Ovary (tissue), 9 donors: ENCODE results near the gene HTRA3. TPM values are rescaled to one million over a fixed set of nuclear protein-coding genes. Genes with fewer than 3 reads are reported as not detected.

Source experiments
- DNase-seq, 5 donors: peaks; one replicate each; pipeline ENCODE4 v3.0.0-alpha.2; 2019 to 2020
- H3K27ac ChIP-seq, 2 donors: fragments of 200-600 bp; one replicate each; pipeline versions ENCODE4 v1.5.1 to v1.8.0; 2019 to 2022
- H3K27me3 ChIP-seq: fragments of 200-600 bp; one replicate; pipeline ENCODE4 v1.8.0; 2022
- H3K36me3 ChIP-seq: fragments of 200-600 bp; sonication (generic); one replicate; pipeline ENCODE4 v1.5.1; 2019
- H3K4me1 ChIP-seq: one replicate; pipeline ENCODE4 v1.8.1; 2013; ENCODE audit warnings: mild to moderate bottlenecking, moderate library complexity; ENCODE audit not compliant: insufficient read depth
- H3K4me3 ChIP-seq: fragments of 200-600 bp; sonication (generic); one replicate; pipeline ENCODE4 v1.5.1; 2017
- H3K9me3 ChIP-seq, 2 donors: fragments of 200-600 bp in 1 of 2; sonication (generic) in 1 of 2; one replicate each; pipeline versions ENCODE4 v1.5.1 to v1.8.1; 2013 to 2019; ENCODE audit warnings: mild to moderate bottlenecking in 1 of 2, moderate library complexity in 1 of 2
- EP300 ChIP-seq: sonication (generic); formaldehyde crosslinking; IDR thresholded peaks from one replicate; pipeline ENCODE4 v1.6.1; 2017; ENCODE audit warnings: antibody characterized with exemption
- POLR2A ChIP-seq: fragments of 450-650 bp; IDR thresholded peaks from one replicate; pipeline ENCODE4 v1.6.1; 2017; ENCODE audit warnings: antibody characterized with exemption, mild to moderate bottlenecking, moderate library complexity
- WGBS, 3 donors: extraction: QIAGEN DNeasy Blood & Tissue Kit in 1 of 3; methylation state at CpG; one replicate each; pipeline versions ENCODE4 v1.1.5 to v1.1.7; 2013 to 2017; 5-methylcytosine and 5-hydroxymethylcytosine counted together
- intact Hi-C, 4 donors: fragments of 100-400 bp; cut with DNase I; formaldehyde crosslinking; loops; one replicate each; pipeline versions ENCODE4 v1.11.0 to v1.15.1; 2022 to 2023
- polyA plus RNA-seq, 2 donors: library from polyadenylated mRNA; stranded (reverse); fragments of 200-250 nt in 1 of 2; fragments of 350-450 nt in 1 of 2; fragmentation: Illumina TruSeq in 1 of 2; extraction: RNeasy Lipid Tissue Mini Kit (QIAGEN cat#74804) in 1 of 2; gene quantifications; one replicate each; pipeline ENCODE4 v1.2.3, GENCODE V29; 2013 to 2014
- total RNA-seq, 7 donors: library from RNA; depleted of rRNA in 2 of 7; stranded (reverse); fragments of >200 nt in 2 of 7; fragmentation: NEBNext Ultra II Directional in 3 of 7; extraction: Animal tissue kit (Norgen Biotek cat#: 25700) in 3 of 7; gene quantifications; one replicate each; pipeline versions ENCODE4 v1.1.0 to v1.2.4, GENCODE V29; 2016 to 2023
- TF ChIP-seq, protein P1 (sequence below), 3 donors: fragments of 450-650 bp in 2 of 3; fragments of 200-600 bp in 1 of 3; IDR thresholded peaks; one replicate each; pipeline versions ENCODE4 v1.5.1 to v1.8.0; 2016 to 2022; ENCODE audit warnings: antibody characterized with exemption in 3 of 3, mild to moderate bottlenecking in 1 of 3
- donor health status: DM: no; HTN: no; CAD: no; lungs with moderate emphysema.
- donor health status: DM: no; HTN: no; CAD: no.
- donor health status: Bipolar disorder and iron deficiency.
- donor health status: DM: yes; HTN: yes; CAD: no.
- donor health status: DM: no; HTN: no; CAD: no.
- donor health status: DM: yes; HTN: yes; CAD: no.

The HTRA3 gene
- total and polyA plus RNA-seq, 9 donors: 36.2 to 163 (median 64.7) TPM

DNA sequence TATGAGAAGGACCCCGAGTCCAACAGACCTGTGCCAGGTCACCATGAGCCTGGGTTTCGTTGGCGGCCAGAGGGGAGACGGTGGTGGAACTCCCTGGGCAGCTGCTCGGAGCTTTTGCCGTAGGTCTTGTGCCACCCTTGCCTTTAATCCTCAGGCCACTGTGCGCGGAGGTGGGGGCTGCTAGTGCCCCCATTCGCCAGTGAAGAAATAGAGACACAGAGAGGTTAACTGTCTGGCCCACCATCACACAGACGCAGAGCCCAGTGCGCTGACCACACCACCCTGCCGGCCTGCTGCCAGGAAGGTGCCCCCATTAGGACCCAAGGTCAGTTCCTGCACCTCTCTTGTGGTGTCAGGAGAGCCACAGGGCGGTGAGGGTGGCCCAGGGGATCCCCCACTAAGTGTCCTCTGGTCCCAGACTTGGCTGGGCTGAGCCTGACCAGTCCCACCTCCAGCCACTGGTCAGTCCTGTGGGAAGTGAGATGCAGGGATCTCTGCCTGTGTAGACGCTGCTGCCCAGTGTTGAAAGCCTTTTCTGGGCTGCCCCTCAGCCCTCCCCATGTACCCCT, 28.3 kb upstream of the HTRA3 start:
- Histone ChIP-seq H3K4me3 (no peak overlapping the region), H3K27ac (no peak overlapping the region), H3K9me3 (no peaks in the 10 kb centered on the region), H3K27me3 (no peaks in the 10 kb centered on the region), H3K36me3 (no peaks in the 10 kb centered on the region), H3K4me1 (peaks cover 3% of the 10 kb centered on the region)
- TF ChIP-seq POLR2A (no peak), EP300 (no peak)
- TF ChIP-seq, protein P1, sequence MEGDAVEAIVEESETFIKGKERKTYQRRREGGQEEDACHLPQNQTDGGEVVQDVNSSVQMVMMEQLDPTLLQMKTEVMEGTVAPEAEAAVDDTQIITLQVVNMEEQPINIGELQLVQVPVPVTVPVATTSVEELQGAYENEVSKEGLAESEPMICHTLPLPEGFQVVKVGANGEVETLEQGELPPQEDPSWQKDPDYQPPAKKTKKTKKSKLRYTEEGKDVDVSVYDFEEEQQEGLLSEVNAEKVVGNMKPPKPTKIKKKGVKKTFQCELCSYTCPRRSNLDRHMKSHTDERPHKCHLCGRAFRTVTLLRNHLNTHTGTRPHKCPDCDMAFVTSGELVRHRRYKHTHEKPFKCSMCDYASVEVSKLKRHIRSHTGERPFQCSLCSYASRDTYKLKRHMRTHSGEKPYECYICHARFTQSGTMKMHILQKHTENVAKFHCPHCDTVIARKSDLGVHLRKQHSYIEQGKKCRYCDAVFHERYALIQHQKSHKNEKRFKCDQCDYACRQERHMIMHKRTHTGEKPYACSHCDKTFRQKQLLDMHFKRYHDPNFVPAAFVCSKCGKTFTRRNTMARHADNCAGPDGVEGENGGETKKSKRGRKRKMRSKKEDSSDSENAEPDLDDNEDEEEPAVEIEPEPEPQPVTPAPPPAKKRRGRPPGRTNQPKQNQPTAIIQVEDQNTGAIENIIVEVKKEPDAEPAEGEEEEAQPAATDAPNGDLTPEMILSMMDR (IDR thresholded peaks at IDR 0.05): no peak
- WGBS, 3 donors: 91 to 94% (median 91%) methylated on average over 13 to 14 of the region's 14 CpGs
- DNase-seq: no peak
- intact Hi-C loops: loop anchor here in 1 of 4 donors (10.0 kb wide), 1 partner anchor 364 kb away; no protein-coding TSS in a partner anchor

DNA sequence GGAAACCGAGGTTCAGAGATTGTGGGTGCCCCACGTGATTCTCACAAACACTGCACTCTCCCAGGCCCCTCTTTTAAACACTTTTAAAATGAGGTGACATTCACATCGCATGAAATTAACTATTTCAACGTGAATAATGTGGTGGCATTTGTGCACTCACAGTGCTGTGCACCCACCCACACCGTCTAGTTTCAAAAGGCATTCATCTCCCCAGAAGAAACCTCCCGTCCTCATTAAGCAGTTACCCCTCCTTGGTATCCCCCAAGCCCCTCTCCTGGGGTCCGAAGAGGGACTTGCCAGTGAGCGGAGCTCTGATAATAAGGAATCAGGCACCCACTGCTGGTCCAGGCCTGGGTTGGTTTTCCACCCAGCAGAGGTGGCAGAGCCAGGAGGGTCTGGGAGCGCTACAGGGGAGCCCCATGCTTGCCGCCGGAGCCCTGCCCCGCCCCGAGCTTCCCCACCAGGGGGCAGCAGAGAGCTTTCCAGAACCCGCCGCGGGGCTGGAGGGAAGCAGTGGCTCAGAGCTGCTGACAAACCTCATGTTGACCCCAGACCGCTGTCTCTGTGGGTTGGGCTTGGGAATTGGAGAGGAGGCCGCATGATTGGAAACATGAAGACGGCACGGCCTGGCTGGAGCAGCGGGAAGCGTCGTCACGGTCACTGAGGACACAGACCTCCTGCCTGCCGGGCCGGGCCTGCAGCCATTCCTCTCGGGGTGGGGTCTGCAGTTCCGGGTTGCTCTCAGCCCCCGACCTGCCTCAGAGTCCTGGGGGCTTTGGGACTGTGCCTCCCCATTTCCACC, 27.5 kb upstream of the HTRA3 start:
- Histone ChIP-seq H3K4me3 (no peak overlapping the region), H3K9me3 (no peaks in the 10 kb centered on the region), H3K27me3 (no peaks in the 10 kb centered on the region), H3K4me1 (peaks cover 3% of the 10 kb centered on the region), H3K36me3 (no peaks in the 10 kb centered on the region), H3K27ac (peak overlapping the region in 1 of 2 donors; percentile 20)
- 16 to 26% (median 23%) methylated on average over 22 to 29 of the region's 29 CpGs for WGBS, 3 donors
- intact Hi-C loops: loop anchor here (2.0 to 10.0 kb wide), 3 partner anchors 161 to 363 kb away; no protein-coding TSS in a partner anchor
- TF ChIP-seq EP300: no peak
- TF ChIP-seq, protein P1 (IDR thresholded peaks at IDR 0.05): peak; percentile 96 to 98 (median 97)
- DNase-seq: peak; percentile 92 to 95 (median 93)

DNA sequence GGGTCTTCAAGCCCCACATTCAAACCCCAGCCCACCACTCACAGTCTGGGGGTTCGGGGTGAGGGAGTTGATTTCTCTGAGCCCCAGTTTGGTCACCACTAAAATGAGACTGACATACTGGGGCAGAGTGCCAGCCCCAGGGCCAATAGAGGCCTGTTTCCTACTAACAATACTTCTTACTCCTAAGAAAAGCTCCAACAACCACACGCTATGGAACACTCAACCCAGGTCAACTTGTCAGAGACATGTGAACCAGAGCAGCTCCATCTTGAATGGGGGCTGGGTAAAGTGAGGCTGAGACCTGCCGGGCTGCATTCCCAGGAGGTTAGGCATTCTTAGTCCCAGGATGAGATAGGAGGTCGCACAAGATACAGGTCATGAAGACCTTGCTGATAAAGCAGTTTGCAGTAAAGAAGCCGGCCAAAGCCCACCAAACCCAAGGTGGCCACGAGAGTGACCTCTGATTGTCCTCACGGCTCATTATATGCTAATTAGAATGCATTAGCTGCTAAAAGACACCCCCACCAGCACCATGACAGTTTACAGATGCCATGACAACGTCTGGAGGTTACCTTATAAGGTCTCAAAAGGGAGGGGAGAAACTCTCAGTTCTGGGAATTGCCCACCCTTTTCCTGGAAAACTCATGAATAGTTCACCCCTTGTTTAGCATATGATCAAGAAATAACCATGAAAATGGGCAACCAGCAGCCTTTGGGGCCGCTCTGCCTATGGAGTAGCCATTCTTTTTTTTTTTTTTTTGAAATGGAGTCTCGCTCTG, 26.6 kb upstream of the HTRA3 start:
- Histone ChIP-seq H3K9me3 (no peaks in the 10 kb centered on the region), H3K4me3 (no peak overlapping the region), H3K4me1 (peaks cover 3% of the 10 kb centered on the region), H3K36me3 (no peaks in the 10 kb centered on the region), H3K27ac (peak overlapping the region in 1 of 2 donors; percentile 20), H3K27me3 (no peaks in the 10 kb centered on the region)
- DNase-seq: no peak
- intact Hi-C loops: loop anchor here (1.0 to 10.0 kb wide), 4 partner anchors 24 to 362 kb away; no protein-coding TSS in a partner anchor
- 79 to 83% (median 79%) methylated on average over 10 of the region's 10 CpGs for WGBS, 3 donors
- TF ChIP-seq EP300: no peak
- TF ChIP-seq POLR2A: no peak
- TF ChIP-seq, protein P1 (IDR thresholded peaks at IDR 0.05): no peak
